Suprapubic skin (tissue), 3 donors: ENCODE data around the gene HLA-A.

ENCODE experiments used
- CTCF ChIP-seq, 2 donors: fragments of 200-600 bp in 1 of 2; fragments of 450-650 bp in 1 of 2; sonication (generic) in 1 of 2; IDR thresholded peaks; one replicate each; pipeline ENCODE4 v1.5.1; 2016 to 2019; ENCODE audit warnings: antibody characterized with exemption in 2 of 2, mild to moderate bottlenecking in 1 of 2, moderate library complexity in 1 of 2
- EP300 ChIP-seq: sonication (generic); formaldehyde crosslinking; IDR thresholded peaks from one replicate; pipeline ENCODE4 v1.6.1; 2017; ENCODE audit warnings: antibody characterized with exemption

- TF ChIP-seq CTCF (IDR thresholded peaks at IDR 0.05) (no peak), EP300 (no peak)
These were observed 3.0 kb downstream of the HLA-A start for GRCh38 chr6:29945281-29945820.
